Panc1 (cell line): Measurements from ENCODE around the gene TMEM123. TPM values are rescaled to one million over a fixed set of nuclear protein-coding genes. Genes with fewer than 3 reads are reported as not detected.

ENCODE experiments used
- ATAC-seq: fragments of 200-7000 bp; cut with Tn5 transposase; 2 replicates; pipeline ENCODE4 v1.9.1; 2020; ENCODE audit warnings: mild to moderate bottlenecking, moderate library complexity
- BruUV-seq: library from RNA; stranded (reverse); fragments of 400-500 nt; replicated peaks from 2 replicates; lab custom pipeline; 2021; lab: Mats Ljungman, UMichigan
- CTCF ChIA-PET: fragments of 300-600 bp; sonication (Branson Sonifier 250); formaldehyde crosslinking; loops from one replicate; lab custom pipeline; 2022; ENCODE audit warnings: antibody characterized with exemption; lab: Charles Lee
- POLR2A ChIA-PET: fragments of 300-600 bp; sonication (Branson Sonifier 250); formaldehyde crosslinking; loops from one replicate; lab custom pipeline; 2022; ENCODE audit warnings: antibody characterized with exemption; lab: Charles Lee
- DNase-seq: peaks from one replicate; pipeline ENCODE4 v3.0.0-alpha.2; 2010; ENCODE audit warnings: low read depth, low spot score
- H3K27ac ChIP-seq: 2 replicates; pipeline ENCODE4 v1.5.1; 2011; ENCODE audit warnings: mild to moderate bottlenecking, low read length, inconsistent platforms
- H3K27me3 ChIP-seq: fragments of 200-500 bp; sonication (Bioruptor generic); 2 replicates; pipeline ENCODE4 v1.6.0; 2014; ENCODE audit warnings: low read length, inconsistent platforms; ENCODE audit not compliant: control insufficient read depth, insufficient read depth
- H3K36me3 ChIP-seq: fragments of 200-500 bp; sonication (Bioruptor generic); 2 replicates; pipeline ENCODE4 v1.5.1; 2014; ENCODE audit warnings: inconsistent platforms, mild to moderate bottlenecking, low read length, moderate library complexity; ENCODE audit not compliant: control insufficient read depth, insufficient read depth
- H3K4me1 ChIP-seq: 2 replicates; pipeline ENCODE4 v1.5.1; 2011; ENCODE audit warnings: inconsistent platforms, mild to moderate bottlenecking, low read length, moderate library complexity; ENCODE audit not compliant: control insufficient read depth, insufficient read depth
- H3K4me3 ChIP-seq, 2 experiments: 2 replicates each; pipeline ENCODE4 v1.5.1; 2011 to 2012; ENCODE audit warnings: low read depth in 2 of 2, low read length in 2 of 2, mild to moderate bottlenecking in 2 of 2, inconsistent platforms in 1 of 2, moderate library complexity in 1 of 2
- H3K9me3 ChIP-seq: fragments of 200-500 bp; sonication (Bioruptor generic); 2 replicates; pipeline ENCODE4 v1.5.1; 2014; ENCODE audit warnings: low read depth, mild to moderate bottlenecking, inconsistent platforms, low read length, moderate library complexity; ENCODE audit not compliant: control insufficient read depth, insufficient read depth
- CTCF ChIP-seq: fragments of 450-650 bp; IDR thresholded peaks from 2 replicates; pipeline ENCODE4 v1.5.1; 2017; ENCODE audit warnings: mild to moderate bottlenecking
- POLR2AphosphoS5 ChIP-seq: IDR thresholded peaks from 2 replicates; pipeline ENCODE4 v1.6.1; 2012; ENCODE audit warnings: mild to moderate bottlenecking, low read depth, low read length, moderate library complexity
- REST ChIP-seq, 2 experiments: IDR thresholded peaks; 2 replicates each; pipeline ENCODE4 v1.6.1; 2011 to 2012; ENCODE audit warnings: low read depth in 2 of 2, control low read depth in 1 of 2, low read length in 1 of 2, mild to moderate bottlenecking in 1 of 2, moderate library complexity in 1 of 2; ENCODE audit not compliant: insufficient read depth in 1 of 2
- SIN3A ChIP-seq: IDR thresholded peaks from 2 replicates; pipeline ENCODE4 v1.6.1; 2012; ENCODE audit warnings: low read depth, mild to moderate bottlenecking, low read length, moderate library complexity, borderline replicate concordance; ENCODE audit not compliant: insufficient read depth
- TCF7L2 ChIP-seq: IDR thresholded peaks from 2 replicates; pipeline ENCODE4 v1.6.1; 2011; ENCODE audit warnings: mild to moderate bottlenecking, low read depth, low read length, inconsistent platforms
- in situ Hi-C: cut with HindIII; loops from 2 replicates; pipeline ENCODE4 v1.10.0; 2016; ENCODE audit warnings: low sequenced_read_pairs, low pct_unique_long_range_greater_than_20kb
- intact Hi-C: fragments of 100-400 bp; cut with micrococcal nuclease; formaldehyde crosslinking; loops from one replicate; pipeline ENCODE4 v1.10.0; 2022; ENCODE audit not compliant: unreplicated experiment
- total RNA-seq: library from RNA; stranded (reverse); gene quantifications from one replicate; pipeline ENCODE4 v1.2.1, GENCODE V29; 2021; ENCODE audit not compliant: unreplicated experiment

Gene TMEM123
- total RNA-seq, 1 experiment from 2014 or later: 383 TPM

GRCh38 chr11:102383839-102384238 is 68.7 kb downstream of the TMEM123 start:
- ATAC-seq (no peak), DNase-seq (no peak)
- ChIA-PET POLR2A (interaction anchor here (0.5 kb wide), 1 partner anchor 11 kb away, joined by 10 read pairs; no protein-coding TSS in a partner anchor), CTCF (no interaction called here)
- no peaks in the 10 kb centered on the region for H3K9me3 ChIP-seq
- in situ Hi-C loops (no loop called here), intact Hi-C loops (no loop called here)
- TF ChIP-seq POLR2AphosphoS5 (no peak), CTCF (no peak), SIN3A (no peak), REST (IDR thresholded peaks at IDR 0.05; ENCODE audit: insufficient read depth in 1 of 2, low read depth in 2 of 2, low read length in 1 of 2) (no peak)
- BruUV-seq: no TSS peak
- H3K4me3 ChIP-seq: no peak overlapping the region
- H3K27ac ChIP-seq: no peak overlapping the region
- peaks cover 4% of the 10 kb centered on the region; the same call in 1 of the 2 replicates for H3K4me1 ChIP-seq
- H3K27me3 ChIP-seq: no peaks in the 10 kb centered on the region
- peaks cover 52% of the 10 kb centered on the region for H3K36me3 ChIP-seq

GRCh38 chr11:102382384-102382783 is 70.2 kb downstream of the TMEM123 start:
- no peak for ATAC-seq
- H3K36me3 ChIP-seq: peaks cover 55% of the 10 kb centered on the region
- no peak overlapping the region for H3K4me3 ChIP-seq
- H3K4me1 ChIP-seq: peaks cover 10% of the 10 kb centered on the region; the same call in 1 of the 2 replicates
- DNase-seq: no peak
- no peak overlapping the region for H3K27ac ChIP-seq
- no peak for TF ChIP-seq SIN3A
- TF ChIP-seq CTCF: no peak
- no peak for TF ChIP-seq POLR2AphosphoS5
- TF ChIP-seq TCF7L2: no peak
- no peak for TF ChIP-seq REST (IDR thresholded peaks at IDR 0.05; ENCODE audit: insufficient read depth in 1 of 2, low read depth in 2 of 2, low read length in 1 of 2)
- H3K27me3 ChIP-seq: no peaks in the 10 kb centered on the region
- H3K9me3 ChIP-seq: no peaks in the 10 kb centered on the region
- CTCF ChIA-PET: no interaction called here
- intact Hi-C loops: no loop called here
- BruUV-seq: no TSS peak
- POLR2A ChIA-PET: no interaction called here
- in situ Hi-C loops: no loop called here
